D721Med (cell line): Measurements from ENCODE around the gene CDAN1.
"Not testable (repeated sequence)": the region's sequence is repeated elsewhere in the genome, so short reads cannot be mapped to it uniquely, and the experiment has no call there.

Experiments used
- DNase-seq: peaks from one replicate; pipeline ENCODE4 v3.0.0; 2011; ENCODE audit warnings: low spot score; ENCODE audit not compliant: insufficient read length
- FAIRE-seq: peaks from 2 replicates; lab custom pipeline; 2011; peaks lifted over from hg19 to GRCh38; lab: Jason Lieb, UNC
- CTCF ChIP-seq: IDR thresholded peaks from 2 replicates; pipeline ENCODE4 v1.5.1; 2012; ENCODE audit warnings: mild to moderate bottlenecking, control low read depth; ENCODE audit not compliant: insufficient read depth; ENCODE audit errors: missing control alignments

Gene CDAN1

GRCh38 chr15:42736793-42737528 is at the start of gene CDAN1:
Gene CDAN1, minus strand, starts transcription at chr15:42737128. Its CDS starts 26 bp downstream, at chr15:42737102.
- FAIRE-seq: no peak
- peak; percentile 99 for DNase-seq
- no peak for TF ChIP-seq CTCF

GRCh38 chr15:42785569-42785968 is 48.6 kb upstream of the CDAN1 start:
- TF ChIP-seq CTCF: no peak
- no peak for FAIRE-seq
- no peak for DNase-seq

GRCh38 chr15:42784705-42785104 is 47.8 kb upstream of the CDAN1 start:
- DNase-seq (no peak), FAIRE-seq (no peak)
- TF ChIP-seq CTCF: no peak

- no peak for TF ChIP-seq CTCF
- FAIRE-seq: no peak
- DNase-seq: no peak
These were observed 45.8 kb upstream of the CDAN1 start for GRCh38 chr15:42782716-42783115.

GRCh38 chr15:42775416-42775815 is 38.5 kb upstream of the CDAN1 start:
- DNase-seq: no peak
- TF ChIP-seq CTCF: no peak

GRCh38 chr15:42772901-42773300 is 36.0 kb upstream of the CDAN1 start:
- no peak for TF ChIP-seq CTCF
- FAIRE-seq (no peak), DNase-seq (no peak)

More at GRCh38 chr15:42775416-42775815, 38.5 kb upstream of the CDAN1 start:
- no peak for FAIRE-seq

- FAIRE-seq: no peak
- TF ChIP-seq CTCF: no peak
- DNase-seq: no peak
These were observed 35.2 kb upstream of the CDAN1 start for GRCh38 chr15:42772144-42772543.

GRCh38 chr15:42766109-42766508 is 29.2 kb upstream of the CDAN1 start:
- FAIRE-seq, DNase-seq: not testable (repeated sequence)

GRCh38 chr15:42764154-42764731 is 27.3 kb upstream of the CDAN1 start:
- not testable (repeated sequence) for DNase-seq, FAIRE-seq

GRCh38 chr15:42761813-42762212 is 24.9 kb upstream of the CDAN1 start:
- FAIRE-seq, DNase-seq: not testable (repeated sequence)
